ENCODE results near the gene PCNX1.
"Not testable (repeated sequence)": the region's sequence is repeated elsewhere in the genome, so short reads cannot be mapped to it uniquely, and the experiment has no call there.

The PCNX1 gene

DNA sequence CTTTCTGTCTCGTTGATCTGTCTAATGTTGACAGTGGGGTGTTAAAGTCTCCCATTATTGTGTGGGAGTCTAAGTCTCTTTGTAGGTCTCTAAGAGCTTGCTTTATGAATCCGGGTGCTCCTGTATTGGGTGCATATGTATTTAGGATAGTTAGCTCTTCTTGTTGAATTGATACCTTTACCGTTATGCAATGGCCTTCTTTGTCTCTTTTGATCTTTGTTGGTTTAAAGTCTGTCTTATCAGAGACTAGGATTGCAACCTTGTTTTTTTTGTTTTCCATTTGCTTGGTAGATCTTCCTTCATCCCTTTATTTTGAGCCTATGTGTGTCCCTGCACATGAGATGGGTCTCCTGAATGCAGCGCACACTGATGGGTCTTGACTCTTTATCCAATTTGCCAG lies 32.4 kb downstream of the PCNX1 start:
- Histone ChIP-seq H3K79me2 (ENCODE audit: control insufficient read depth, insufficient read depth, low read length, unreplicated experiment) (peaks cover 44% of the 10 kb centered on the region), H3K36me3 (ENCODE audit: insufficient read depth, low read length) (peaks cover 12% of the 10 kb centered on the region; the same call in 1 of the 2 replicates)
- H3K4me1 ChIP-seq (ENCODE audit: control insufficient read depth, insufficient read depth, low read length, unreplicated experiment); H2AFZ ChIP-seq (ENCODE audit: low read length, unreplicated experiment); H3K27me3 ChIP-seq (ENCODE audit: insufficient read depth, low read length); H3K4me3 ChIP-seq (ENCODE audit: low read depth, low read length); H3K27ac ChIP-seq (ENCODE audit: low read depth, low read length): not testable (repeated sequence)

DNA sequence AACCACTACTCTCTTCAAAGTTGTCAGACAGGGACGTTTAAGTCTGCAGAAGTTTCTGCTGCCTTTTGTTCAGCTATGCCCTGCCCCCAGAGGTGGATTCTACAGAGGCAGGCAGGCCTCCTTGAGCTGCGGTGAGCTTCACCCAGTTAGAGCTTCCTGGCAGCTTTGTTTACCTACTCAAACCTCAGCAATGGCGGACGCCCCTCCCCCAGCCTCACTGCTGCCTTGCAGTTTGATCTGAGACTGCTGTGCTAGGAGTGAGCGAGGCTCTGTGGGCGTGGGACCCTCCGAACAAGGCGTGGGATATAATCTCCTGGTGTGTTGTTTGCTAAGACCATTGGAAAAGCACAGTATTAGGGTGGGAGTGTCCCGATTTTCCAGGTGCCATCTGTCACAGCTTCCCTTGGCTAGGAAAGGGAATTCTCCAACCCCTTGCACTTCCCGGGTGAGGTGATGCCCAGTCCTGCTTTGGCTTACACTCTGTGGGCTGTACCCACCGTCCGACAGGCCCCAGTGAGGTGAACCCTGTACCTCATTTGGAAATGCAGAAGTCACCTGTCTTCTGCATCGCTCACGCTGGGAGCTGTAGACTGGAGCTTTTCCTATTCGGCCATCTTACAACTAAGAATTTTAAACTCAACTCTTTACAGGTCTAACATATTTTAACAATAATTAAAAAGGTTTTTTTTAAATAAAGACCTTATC lies 34.5 kb downstream of the PCNX1 start:
- H3K79me2 ChIP-seq (ENCODE audit: control insufficient read depth, insufficient read depth, low read length, unreplicated experiment): peaks cover 28% of the 10 kb centered on the region
- not testable (repeated sequence) for H3K27me3 ChIP-seq (ENCODE audit: insufficient read depth, low read length); H3K4me3 ChIP-seq (ENCODE audit: low read depth, low read length); H2AFZ ChIP-seq (ENCODE audit: low read length, unreplicated experiment); H3K27ac ChIP-seq (ENCODE audit: low read depth, low read length); H3K4me1 ChIP-seq (ENCODE audit: control insufficient read depth, insufficient read depth, low read length, unreplicated experiment)
- peaks cover 16% of the 10 kb centered on the region for H3K36me3 ChIP-seq (ENCODE audit: insufficient read depth, low read length)

DNA sequence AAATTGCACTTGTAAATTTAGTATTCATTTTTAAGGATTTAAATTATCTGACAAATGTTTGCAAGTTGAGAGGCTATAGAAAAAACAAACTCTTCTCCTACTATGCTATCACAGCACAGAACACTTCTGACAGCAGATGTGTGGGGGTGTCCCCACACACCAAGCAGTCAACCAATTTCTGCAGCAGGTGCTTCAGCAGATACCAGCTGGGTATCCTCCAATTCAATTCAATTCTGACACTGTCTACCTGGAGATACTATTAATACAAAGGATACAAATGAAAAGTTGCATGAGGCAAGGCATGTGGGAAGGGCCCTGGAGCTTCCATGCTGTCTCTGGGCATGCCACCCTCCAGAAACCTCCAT lies 35.1 kb downstream of the PCNX1 start:
- no peaks in the 10 kb centered on the region for H3K27me3 ChIP-seq (ENCODE audit: insufficient read depth, low read length)
- peaks cover 21% of the 10 kb centered on the region for H3K36me3 ChIP-seq (ENCODE audit: insufficient read depth, low read length)
- no peaks in the 10 kb centered on the region for H3K4me1 ChIP-seq (ENCODE audit: control insufficient read depth, insufficient read depth, low read length, unreplicated experiment)
- peaks cover 30% of the 10 kb centered on the region for H3K79me2 ChIP-seq (ENCODE audit: control insufficient read depth, insufficient read depth, low read length, unreplicated experiment)
- H3K4me3 ChIP-seq (ENCODE audit: low read depth, low read length): no peak overlapping the region
- H2AFZ ChIP-seq (ENCODE audit: low read length, unreplicated experiment): no peak overlapping the region
- no peak overlapping the region for H3K27ac ChIP-seq (ENCODE audit: low read depth, low read length)

DNA sequence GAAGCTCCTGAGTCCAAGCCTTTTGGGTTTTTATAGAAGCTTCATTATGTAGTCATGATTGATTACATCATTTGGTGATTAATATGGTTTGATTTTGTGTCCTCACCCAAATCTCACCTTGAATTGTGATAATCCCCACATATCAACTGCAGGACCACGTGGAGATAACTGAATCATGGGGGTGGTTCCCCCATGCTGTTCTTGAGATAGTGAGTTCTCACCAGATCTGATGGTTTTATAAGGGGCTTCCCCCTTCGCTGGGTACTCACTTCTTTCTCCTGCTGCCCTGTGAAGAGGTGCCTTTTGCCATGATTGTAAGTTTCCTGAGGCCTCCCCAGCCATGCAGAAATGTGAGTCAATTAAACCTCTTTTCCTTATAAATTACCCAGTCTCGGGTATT lies 35.5 kb downstream of the PCNX1 start:
- H2AFZ ChIP-seq (ENCODE audit: low read length, unreplicated experiment); H3K4me1 ChIP-seq (ENCODE audit: control insufficient read depth, insufficient read depth, low read length, unreplicated experiment); H3K27me3 ChIP-seq (ENCODE audit: insufficient read depth, low read length); H3K27ac ChIP-seq (ENCODE audit: low read depth, low read length); H3K4me3 ChIP-seq (ENCODE audit: low read depth, low read length): not testable (repeated sequence)
- Histone ChIP-seq H3K36me3 (ENCODE audit: insufficient read depth, low read length) (peaks cover 25% of the 10 kb centered on the region), H3K79me2 (ENCODE audit: control insufficient read depth, insufficient read depth, low read length, unreplicated experiment) (peaks cover 30% of the 10 kb centered on the region)

DNA sequence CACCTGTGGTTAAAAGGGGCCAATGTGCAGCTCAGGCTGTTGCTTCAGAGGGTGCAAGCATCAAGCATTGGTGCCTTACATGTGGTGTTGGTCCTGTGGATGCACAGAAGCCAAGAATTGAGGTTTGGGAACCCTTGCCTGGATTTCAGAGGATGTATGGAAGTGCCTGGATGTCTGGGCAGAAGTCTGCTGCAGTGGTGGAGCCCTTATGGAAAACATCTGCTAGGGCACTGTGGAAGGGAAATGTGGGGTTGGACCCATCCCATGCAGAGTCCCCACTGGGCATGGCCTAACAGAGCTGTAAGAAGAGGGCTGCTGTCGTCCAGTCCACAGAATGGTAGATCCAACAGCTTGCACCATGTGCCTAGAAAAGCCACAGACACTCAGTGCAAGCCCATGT lies 36.6 kb downstream of the PCNX1 start:
- no peak overlapping the region for H3K4me3 ChIP-seq (ENCODE audit: low read depth, low read length)
- H3K27me3 ChIP-seq (ENCODE audit: insufficient read depth, low read length): no peaks in the 10 kb centered on the region
- H2AFZ ChIP-seq (ENCODE audit: low read length, unreplicated experiment): no peak overlapping the region
- no peak overlapping the region for H3K27ac ChIP-seq (ENCODE audit: low read depth, low read length)
- peaks cover 28% of the 10 kb centered on the region for H3K36me3 ChIP-seq (ENCODE audit: insufficient read depth, low read length)
- no peaks in the 10 kb centered on the region for H3K4me1 ChIP-seq (ENCODE audit: control insufficient read depth, insufficient read depth, low read length, unreplicated experiment)
- H3K79me2 ChIP-seq (ENCODE audit: control insufficient read depth, insufficient read depth, low read length, unreplicated experiment): peaks cover 30% of the 10 kb centered on the region

DNA sequence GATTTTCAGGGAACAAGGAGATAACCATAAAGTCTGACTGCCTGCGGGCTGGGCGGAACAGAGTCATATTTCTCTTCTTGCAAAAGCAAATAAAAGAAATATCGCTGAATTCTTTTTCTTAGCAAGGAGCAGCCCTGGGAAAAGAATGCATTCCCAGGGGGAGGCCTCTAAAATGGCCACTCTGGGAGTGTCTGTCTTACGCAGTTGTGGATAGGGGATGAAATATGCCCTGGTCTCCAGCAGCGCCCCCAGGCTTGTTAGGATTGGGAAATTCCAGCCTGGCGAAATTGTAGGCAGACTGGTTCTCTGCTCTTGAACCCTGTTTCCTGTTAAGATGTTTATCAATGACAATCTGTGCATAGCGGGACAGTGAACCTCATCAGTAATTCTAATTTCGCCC lies 40.5 kb downstream of the PCNX1 start:
- Histone ChIP-seq H3K27ac (ENCODE audit: low read depth, low read length) (no peak overlapping the region), H2AFZ (ENCODE audit: low read length, unreplicated experiment) (no peak overlapping the region), H3K79me2 (ENCODE audit: control insufficient read depth, insufficient read depth, low read length, unreplicated experiment) (peaks cover 16% of the 10 kb centered on the region), H3K36me3 (ENCODE audit: insufficient read depth, low read length) (peaks cover 32% of the 10 kb centered on the region), H3K4me3 (ENCODE audit: low read depth, low read length) (no peak overlapping the region), H3K4me1 (ENCODE audit: control insufficient read depth, insufficient read depth, low read length, unreplicated experiment) (no peaks in the 10 kb centered on the region), H3K27me3 (ENCODE audit: insufficient read depth, low read length) (no peaks in the 10 kb centered on the region)

DNA sequence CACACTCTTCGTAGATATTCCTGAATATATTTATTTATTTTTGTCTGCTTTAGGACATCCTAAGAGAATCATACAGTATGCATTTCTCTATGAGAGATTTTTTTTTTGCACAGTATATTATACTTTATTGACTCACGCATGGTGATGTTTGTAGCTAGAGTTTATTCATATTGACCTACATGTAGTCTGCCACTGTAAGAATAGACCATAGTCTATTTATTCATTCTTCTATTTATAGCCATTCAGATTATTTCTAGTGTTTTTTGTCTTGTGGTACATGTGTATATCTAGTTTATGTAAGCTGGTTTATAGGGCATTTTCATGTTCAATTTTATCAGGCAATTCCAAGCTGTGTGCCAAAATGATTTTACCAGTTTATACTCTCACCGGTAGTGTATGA lies 45.2 kb downstream of the PCNX1 start:
- peaks cover 5% of the 10 kb centered on the region for H3K4me1 ChIP-seq (ENCODE audit: control insufficient read depth, insufficient read depth, low read length, unreplicated experiment)
- H3K36me3 ChIP-seq (ENCODE audit: insufficient read depth, low read length): peaks cover 14% of the 10 kb centered on the region
- H3K27ac ChIP-seq (ENCODE audit: low read depth, low read length): no peak overlapping the region
- no peak overlapping the region for H2AFZ ChIP-seq (ENCODE audit: low read length, unreplicated experiment)
- H3K27me3 ChIP-seq (ENCODE audit: insufficient read depth, low read length): no peaks in the 10 kb centered on the region
- H3K79me2 ChIP-seq (ENCODE audit: control insufficient read depth, insufficient read depth, low read length, unreplicated experiment): peaks cover 11% of the 10 kb centered on the region
- no peak overlapping the region for H3K4me3 ChIP-seq (ENCODE audit: low read depth, low read length)

DNA sequence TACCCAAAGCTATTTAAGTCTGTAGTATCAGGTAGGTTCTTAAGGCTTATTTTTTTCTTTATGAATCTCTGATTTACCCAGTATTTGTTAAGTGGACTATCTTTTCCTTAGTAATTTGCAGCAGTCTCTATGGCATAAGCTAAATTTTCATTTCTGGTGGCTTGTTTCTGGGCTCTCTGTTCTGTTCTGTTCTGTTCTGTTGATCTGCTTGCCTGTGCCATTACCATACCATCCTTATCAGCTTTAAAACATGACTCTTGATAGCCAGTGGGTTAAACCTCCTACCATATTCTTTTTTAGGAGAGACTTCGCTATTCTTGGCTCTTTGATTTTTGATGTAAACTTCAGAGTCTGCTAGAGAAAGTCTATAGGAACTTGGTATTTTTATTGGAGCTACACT lies 46.8 kb downstream of the PCNX1 start:
- Histone ChIP-seq H2AFZ (ENCODE audit: low read length, unreplicated experiment) (no peak overlapping the region), H3K27me3 (ENCODE audit: insufficient read depth, low read length) (no peaks in the 10 kb centered on the region), H3K4me3 (ENCODE audit: low read depth, low read length) (no peak overlapping the region), H3K4me1 (ENCODE audit: control insufficient read depth, insufficient read depth, low read length, unreplicated experiment) (peaks cover 5% of the 10 kb centered on the region), H3K36me3 (ENCODE audit: insufficient read depth, low read length) (peaks cover 9% of the 10 kb centered on the region; the same call in 1 of the 2 replicates), H3K79me2 (ENCODE audit: control insufficient read depth, insufficient read depth, low read length, unreplicated experiment) (peaks cover 15% of the 10 kb centered on the region), H3K27ac (ENCODE audit: low read depth, low read length) (no peak overlapping the region)

DNA sequence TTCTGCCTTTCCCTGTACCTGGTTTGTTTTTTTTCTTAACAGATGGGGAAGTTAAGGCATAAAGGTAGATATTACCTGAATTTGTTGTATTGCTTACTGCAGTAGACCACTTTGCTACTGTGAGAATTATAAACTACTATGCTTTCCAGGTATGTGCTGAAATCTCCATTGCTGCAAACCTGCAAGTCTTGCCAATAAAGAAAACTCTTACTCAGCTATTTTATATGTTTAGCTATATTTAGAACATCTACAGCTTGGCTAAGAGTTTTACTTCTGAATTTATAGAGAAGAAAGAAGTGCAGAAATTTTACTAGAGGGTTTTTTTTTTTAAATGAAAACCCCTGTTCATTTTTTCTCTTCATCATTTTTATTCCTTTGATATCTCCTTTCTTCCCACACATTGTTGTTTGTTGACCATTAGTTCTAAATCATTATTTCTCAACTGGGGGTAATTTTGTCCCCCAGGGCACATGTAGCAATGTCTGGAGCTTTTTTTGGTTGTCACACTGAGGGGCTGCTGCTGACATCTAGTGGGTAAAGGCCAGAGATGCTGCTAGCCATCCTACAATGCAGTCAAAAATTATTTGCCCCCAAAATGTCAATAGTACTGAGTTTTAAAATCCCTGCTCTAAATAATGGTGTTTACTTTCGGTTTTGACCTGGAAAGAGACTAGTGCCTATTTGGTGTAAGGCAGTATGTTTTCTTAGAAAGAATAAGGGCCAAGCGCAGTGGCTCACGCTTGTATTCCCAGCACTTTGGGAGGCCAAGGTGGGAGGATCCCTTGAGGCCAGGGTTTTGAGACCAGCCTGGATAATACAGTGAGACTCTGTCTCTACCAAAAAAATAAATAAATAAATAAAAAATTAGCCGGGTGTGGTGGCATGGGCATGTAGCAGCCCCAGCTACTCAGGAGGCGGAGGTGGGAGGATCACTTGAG lies 48.6 kb downstream of the PCNX1 start:
- H3K4me3 ChIP-seq (ENCODE audit: low read depth, low read length): no peak overlapping the region
- no peaks in the 10 kb centered on the region for H3K36me3 ChIP-seq (ENCODE audit: insufficient read depth, low read length)
- H3K4me1 ChIP-seq (ENCODE audit: control insufficient read depth, insufficient read depth, low read length, unreplicated experiment): peaks cover 5% of the 10 kb centered on the region
- H2AFZ ChIP-seq (ENCODE audit: low read length, unreplicated experiment): no peak overlapping the region
- peaks cover 15% of the 10 kb centered on the region for H3K79me2 ChIP-seq (ENCODE audit: control insufficient read depth, insufficient read depth, low read length, unreplicated experiment)
- no peak overlapping the region for H3K27ac ChIP-seq (ENCODE audit: low read depth, low read length)
- no peaks in the 10 kb centered on the region for H3K27me3 ChIP-seq (ENCODE audit: insufficient read depth, low read length)

DNA sequence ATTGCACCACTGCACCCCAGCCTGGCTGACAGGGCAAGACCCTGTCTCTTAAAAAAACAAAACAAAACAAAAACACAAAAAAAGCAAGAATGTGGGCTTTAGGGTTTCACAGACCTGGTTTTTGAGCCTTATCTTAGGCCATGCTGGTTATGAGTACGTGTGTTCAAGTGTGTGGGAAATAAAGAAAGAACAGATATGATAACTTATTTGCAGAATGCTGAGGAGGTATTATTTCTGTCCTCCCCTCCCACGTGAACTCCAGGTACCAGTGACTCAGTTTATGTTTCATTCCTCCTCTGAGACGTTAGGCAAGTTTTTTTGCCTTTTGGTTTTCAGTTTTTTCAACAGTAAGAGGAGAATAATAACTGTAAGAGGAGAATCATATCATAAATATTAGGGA lies 49.3 kb downstream of the PCNX1 start:
- no peak overlapping the region for H3K27ac ChIP-seq (ENCODE audit: low read depth, low read length)
- no peak overlapping the region for H3K4me3 ChIP-seq (ENCODE audit: low read depth, low read length)
- H3K27me3 ChIP-seq (ENCODE audit: insufficient read depth, low read length): no peaks in the 10 kb centered on the region
- H2AFZ ChIP-seq (ENCODE audit: low read length, unreplicated experiment): no peak overlapping the region
- peaks cover 15% of the 10 kb centered on the region for H3K79me2 ChIP-seq (ENCODE audit: control insufficient read depth, insufficient read depth, low read length, unreplicated experiment)
- H3K36me3 ChIP-seq (ENCODE audit: insufficient read depth, low read length): no peaks in the 10 kb centered on the region
- H3K4me1 ChIP-seq (ENCODE audit: control insufficient read depth, insufficient read depth, low read length, unreplicated experiment): peaks cover 5% of the 10 kb centered on the region

DNA sequence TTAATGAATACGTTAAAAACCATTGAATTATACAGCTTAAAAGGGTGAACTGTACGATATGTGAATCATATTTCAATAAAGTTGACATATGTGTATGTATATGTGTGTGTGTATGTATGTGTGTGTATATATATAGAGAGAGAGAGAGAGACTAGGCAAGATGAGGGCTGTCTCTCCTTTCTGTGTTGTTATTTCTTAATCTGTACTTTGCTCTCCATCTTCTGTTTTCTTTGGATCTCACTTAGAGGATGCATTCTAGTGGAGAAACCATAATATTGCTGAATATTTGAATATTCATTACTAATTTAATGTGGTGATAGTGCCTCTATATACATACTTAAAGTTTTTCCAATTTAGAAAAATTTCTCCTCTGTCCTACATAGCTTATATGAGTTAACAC lies 50.5 kb downstream of the PCNX1 start:
- H2AFZ ChIP-seq (ENCODE audit: low read length, unreplicated experiment): no peak overlapping the region
- peaks cover 5% of the 10 kb centered on the region for H3K4me1 ChIP-seq (ENCODE audit: control insufficient read depth, insufficient read depth, low read length, unreplicated experiment)
- H3K79me2 ChIP-seq (ENCODE audit: control insufficient read depth, insufficient read depth, low read length, unreplicated experiment): peaks cover 15% of the 10 kb centered on the region
- H3K36me3 ChIP-seq (ENCODE audit: insufficient read depth, low read length): no peaks in the 10 kb centered on the region
- H3K27ac ChIP-seq (ENCODE audit: low read depth, low read length): no peak overlapping the region
- H3K4me3 ChIP-seq (ENCODE audit: low read depth, low read length): no peak overlapping the region
- no peaks in the 10 kb centered on the region for H3K27me3 ChIP-seq (ENCODE audit: insufficient read depth, low read length)
